A172 (cell line): Measurements from ENCODE around the gene SLC2A3. TPM values are rescaled to one million over a fixed set of nuclear protein-coding genes. Genes with fewer than 3 reads are reported as not detected.
"Not testable (repeated sequence)": the region's sequence is repeated elsewhere in the genome, so short reads cannot be mapped to it uniquely, and the experiment has no call there.

Source experiments
- DNase-seq: peaks from one replicate; pipeline ENCODE4 v3.0.0-alpha.2; 2015; ENCODE audit warnings: low spot score
- total RNA-seq: library from RNA; depleted of rRNA; stranded (reverse); fragments of >200 nt; shearing (Covaris generic); gene quantifications from 2 replicates; pipeline ENCODE4 v1.2.3, GENCODE V29; 2014

Gene SLC2A3
- total RNA-seq, 1 experiment from 2014 or later: 17.0 TPM

GRCh38 chr12:7951671-7952070, 15.7 kb upstream of the SLC2A3 start:
- DNase-seq: no peak

GRCh38 chr12:7950230-7950943, 14.4 kb upstream of the SLC2A3 start:
- DNase-seq: not testable (repeated sequence)

GRCh38 chr12:7948589-7949260, 12.7 kb upstream of the SLC2A3 start:
- no peak for DNase-seq

- DNase-seq: no peak
These were observed 11.0 kb upstream of the SLC2A3 start for GRCh38 chr12:7947011-7947410.

GRCh38 chr12:7944760-7945159, 8.8 kb upstream of the SLC2A3 start:
- not testable (repeated sequence) for DNase-seq

- DNase-seq: no peak
These were observed 4.9 kb upstream of the SLC2A3 start for GRCh38 chr12:7940906-7941305.

- no peak for DNase-seq
These were observed 2.0 kb upstream of the SLC2A3 start for GRCh38 chr12:7937833-7938506.

- DNase-seq: no peak
These were observed 996 bp downstream of the SLC2A3 start for GRCh38 chr12:7934889-7935492.

GRCh38 chr12:7934091-7934888, 1.7 kb downstream of the SLC2A3 start:
- no peak for DNase-seq

GRCh38 chr12:7933255-7933726, 2.7 kb downstream of the SLC2A3 start:
- DNase-seq: peak; percentile 81

- not testable (repeated sequence) for DNase-seq
These were observed 3.3 kb downstream of the SLC2A3 start for GRCh38 chr12:7932599-7933240.

GRCh38 chr12:7929083-7929792, 6.7 kb downstream of the SLC2A3 start:
- no peak for DNase-seq

- no peak for DNase-seq
These were observed 8.5 kb downstream of the SLC2A3 start for GRCh38 chr12:7927470-7927869.

- not testable (repeated sequence) for DNase-seq
These were observed 9.8 kb downstream of the SLC2A3 start for GRCh38 chr12:7926068-7926666.

- no peak for DNase-seq
These were observed 12.4 kb downstream of the SLC2A3 start for GRCh38 chr12:7923241-7924236.

GRCh38 chr12:7921181-7921580, 14.8 kb downstream of the SLC2A3 start:
- DNase-seq: not testable (repeated sequence)

GRCh38 chr12:7918268-7918590, 17.8 kb downstream of the SLC2A3 start:
- not testable (repeated sequence) for DNase-seq

- no peak for DNase-seq
These were observed 18.4 kb downstream of the SLC2A3 start for GRCh38 chr12:7917392-7918267.
